Progenitor cell of endocrine pancreas (in vitro differentiated cells): ENCODE results near the gene DRC7. TPM values are rescaled to one million over a fixed set of nuclear protein-coding genes. Genes with fewer than 3 reads are reported as not detected.

ENCODE experiments used
- DNase-seq: peaks from one replicate; pipeline ENCODE4 v3.0.0; 2021; ENCODE audit warnings: low spot score; ENCODE audit not compliant: unreplicated experiment
- H3K27ac Mint-ChIP-seq: 2 replicates; pipeline ENCODE4 v1.8.0; 2021; ENCODE audit warnings: mild to moderate bottlenecking, moderate library complexity, mixed read lengths
- H3K27me3 Mint-ChIP-seq: 2 replicates; pipeline ENCODE4 v1.8.0; 2021; ENCODE audit warnings: mixed read lengths
- H3K36me3 Mint-ChIP-seq: 2 replicates; pipeline ENCODE4 v1.8.0; 2022; ENCODE audit warnings: mixed read lengths; ENCODE audit not compliant: insufficient read depth
- H3K4me1 Mint-ChIP-seq: 2 replicates; pipeline ENCODE4 v1.8.0; 2021; ENCODE audit warnings: low read depth, mixed read lengths
- H3K4me3 Mint-ChIP-seq: 2 replicates; pipeline ENCODE4 v1.8.0; 2021; ENCODE audit warnings: low read depth, mild to moderate bottlenecking, moderate library complexity, mixed read lengths
- H3K9me3 Mint-ChIP-seq: 2 replicates; pipeline ENCODE4 v1.8.0; 2021; ENCODE audit warnings: low read depth, mixed read lengths
- total RNA-seq: library from RNA; stranded (reverse); gene quantifications from 2 replicates; pipeline ENCODE4 v1.2.1, GENCODE V29; 2021
- TF ChIP-seq, protein P1 (sequence below): fragments of 200-600 bp; sonication (generic); IDR thresholded peaks from one replicate; pipeline ENCODE4 v1.5.0; 2021; ENCODE audit warnings: antibody characterized with exemption, mild to moderate bottlenecking; ENCODE audit not compliant: unreplicated experiment

DRC7 gene
- total RNA-seq, 1 donor from 2014 or later = 6.8 TPM

DNA sequence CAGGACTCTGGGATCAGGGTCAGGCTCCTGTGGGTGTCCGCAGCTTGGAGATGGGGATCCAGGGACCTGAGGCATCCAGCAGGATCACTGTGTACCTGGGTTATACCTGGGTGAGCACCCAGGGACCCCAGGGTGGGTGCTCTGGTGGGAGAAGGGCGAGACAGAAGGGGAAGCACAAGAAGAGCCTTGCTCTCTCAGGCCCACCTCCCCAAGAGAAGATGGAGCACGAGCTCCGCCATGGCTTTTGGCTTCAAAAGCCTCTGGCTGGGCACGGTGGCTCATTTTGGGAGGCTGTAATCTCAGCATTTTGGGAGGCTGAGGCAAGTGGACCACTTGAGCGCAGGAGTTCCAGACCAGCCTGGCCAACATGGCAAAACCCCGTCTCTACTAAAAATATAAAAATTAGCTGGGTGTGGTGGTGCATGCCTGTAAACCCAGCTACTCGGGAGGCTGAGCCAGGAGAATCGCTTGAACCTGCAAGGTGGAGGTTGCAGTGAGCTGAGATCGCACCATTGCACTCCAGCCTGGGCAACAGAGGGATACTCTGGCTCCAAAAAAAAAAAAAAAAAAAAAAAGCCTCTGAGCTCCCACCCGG is 8.9 kb downstream of the DRC7 start:
- H3K36me3 Mint-ChIP-seq = no peaks in the 10 kb centered on the region
- TF ChIP-seq, protein P1, sequence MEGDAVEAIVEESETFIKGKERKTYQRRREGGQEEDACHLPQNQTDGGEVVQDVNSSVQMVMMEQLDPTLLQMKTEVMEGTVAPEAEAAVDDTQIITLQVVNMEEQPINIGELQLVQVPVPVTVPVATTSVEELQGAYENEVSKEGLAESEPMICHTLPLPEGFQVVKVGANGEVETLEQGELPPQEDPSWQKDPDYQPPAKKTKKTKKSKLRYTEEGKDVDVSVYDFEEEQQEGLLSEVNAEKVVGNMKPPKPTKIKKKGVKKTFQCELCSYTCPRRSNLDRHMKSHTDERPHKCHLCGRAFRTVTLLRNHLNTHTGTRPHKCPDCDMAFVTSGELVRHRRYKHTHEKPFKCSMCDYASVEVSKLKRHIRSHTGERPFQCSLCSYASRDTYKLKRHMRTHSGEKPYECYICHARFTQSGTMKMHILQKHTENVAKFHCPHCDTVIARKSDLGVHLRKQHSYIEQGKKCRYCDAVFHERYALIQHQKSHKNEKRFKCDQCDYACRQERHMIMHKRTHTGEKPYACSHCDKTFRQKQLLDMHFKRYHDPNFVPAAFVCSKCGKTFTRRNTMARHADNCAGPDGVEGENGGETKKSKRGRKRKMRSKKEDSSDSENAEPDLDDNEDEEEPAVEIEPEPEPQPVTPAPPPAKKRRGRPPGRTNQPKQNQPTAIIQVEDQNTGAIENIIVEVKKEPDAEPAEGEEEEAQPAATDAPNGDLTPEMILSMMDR = no peak
- H3K27ac Mint-ChIP-seq = peak overlapping the region; percentile 93
- no peak overlapping the region for H3K4me3 Mint-ChIP-seq
- H3K4me1 Mint-ChIP-seq = peaks cover 37% of the 10 kb centered on the region
- H3K9me3 Mint-ChIP-seq = no peaks in the 10 kb centered on the region
- no peak for DNase-seq
- H3K27me3 Mint-ChIP-seq = no peaks in the 10 kb centered on the region

DNA sequence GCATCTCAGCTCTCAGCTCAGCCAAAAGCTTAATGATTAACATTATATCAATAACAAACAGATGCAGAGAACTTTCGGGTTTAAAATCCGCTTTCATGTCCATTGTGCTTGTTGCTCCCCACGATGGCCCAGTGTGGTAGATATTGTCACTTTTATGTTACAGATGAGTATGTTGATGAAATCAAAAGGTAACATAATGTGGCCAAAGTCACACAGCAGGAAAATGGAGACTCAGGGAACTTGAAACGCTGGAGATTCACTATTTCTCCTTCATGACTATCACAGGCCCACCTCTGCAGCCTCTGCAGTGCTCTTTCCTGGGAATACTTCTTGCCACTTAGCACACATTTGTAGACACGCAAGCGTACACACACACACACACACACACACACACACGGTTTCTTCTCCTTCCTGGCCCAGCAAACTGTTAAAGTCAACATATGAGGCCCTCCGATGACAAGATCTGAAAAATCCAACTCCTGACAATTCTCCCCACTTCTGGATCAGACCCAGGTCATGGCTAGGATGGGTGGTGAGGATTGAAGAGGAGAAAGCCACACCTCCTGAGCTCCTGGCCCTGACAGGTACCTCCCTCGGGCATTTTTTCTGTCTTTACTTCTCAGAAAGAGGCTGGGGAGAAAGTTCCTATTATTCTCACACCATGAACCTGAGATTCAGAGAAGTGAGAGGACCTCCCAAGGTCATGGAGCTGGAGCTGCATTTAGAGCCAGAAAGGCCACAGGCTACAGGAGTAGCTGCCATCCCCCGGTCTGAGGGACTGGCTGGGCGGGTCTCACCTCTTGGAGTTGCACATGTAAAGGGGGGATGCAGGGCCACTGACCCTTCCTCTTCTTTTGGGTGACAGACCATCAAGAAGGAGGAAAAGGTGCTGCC is 9.7 kb downstream of the DRC7 start:
- TF ChIP-seq, protein P1 = no peak
- Mint-ChIP-seq H3K4me1 (peaks cover 35% of the 10 kb centered on the region), H3K9me3 (no peaks in the 10 kb centered on the region), H3K36me3 (no peaks in the 10 kb centered on the region), H3K27me3 (no peaks in the 10 kb centered on the region), H3K4me3 (peak overlapping the region; percentile 1), H3K27ac (peak overlapping the region; percentile 88)
- no peak for DNase-seq

DNA sequence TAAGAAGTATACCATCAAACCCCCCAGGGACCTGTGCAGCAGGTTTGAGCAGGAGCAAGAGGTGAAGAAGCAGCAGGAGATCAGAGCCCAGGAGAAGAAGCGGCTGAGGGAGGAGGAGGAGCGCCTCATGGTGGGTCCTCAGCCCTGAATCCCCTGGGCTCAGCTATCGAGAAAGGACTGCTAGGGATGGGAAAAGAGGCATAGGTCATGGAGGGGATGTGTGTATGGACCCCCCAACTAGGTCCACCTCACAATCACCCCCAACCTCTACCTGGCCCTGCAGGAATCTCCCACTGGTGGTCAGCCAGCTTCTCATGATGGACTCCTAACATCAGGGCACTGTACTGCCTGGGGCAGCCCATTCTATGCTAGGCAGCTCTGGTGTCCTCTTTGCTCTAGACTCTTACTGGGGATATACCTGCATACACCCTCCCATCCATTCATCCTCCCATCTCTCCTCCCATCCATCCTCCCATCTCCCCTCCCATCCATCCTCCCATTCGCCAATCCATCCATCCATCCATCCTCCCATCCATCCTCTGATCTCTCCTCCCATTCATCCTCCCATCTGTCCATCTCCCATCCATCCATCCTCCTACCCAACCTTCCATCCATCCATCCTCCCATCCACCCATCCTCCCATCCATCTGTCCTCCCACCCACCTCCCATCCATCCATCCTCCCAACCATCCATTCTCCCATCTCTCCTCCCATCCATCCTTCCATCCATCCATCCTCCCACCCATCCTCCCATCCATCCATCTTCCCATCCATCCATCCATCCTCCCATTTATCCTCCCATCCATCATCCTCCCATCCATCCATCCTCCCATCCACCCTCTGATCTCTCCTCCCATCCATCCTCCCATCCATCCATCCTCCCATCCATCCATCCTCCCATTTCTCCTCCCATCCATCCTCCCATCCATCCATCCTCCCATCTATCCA is 10.6 kb downstream of the DRC7 start:
- Mint-ChIP-seq H3K27me3 (no peaks in the 10 kb centered on the region), H3K4me3 (no peak overlapping the region), H3K36me3 (no peaks in the 10 kb centered on the region), H3K4me1 (peaks cover 33% of the 10 kb centered on the region), H3K9me3 (no peaks in the 10 kb centered on the region), H3K27ac (peak overlapping the region; percentile 88)
- DNase-seq = no peak
- TF ChIP-seq, protein P1 = no peak

DNA sequence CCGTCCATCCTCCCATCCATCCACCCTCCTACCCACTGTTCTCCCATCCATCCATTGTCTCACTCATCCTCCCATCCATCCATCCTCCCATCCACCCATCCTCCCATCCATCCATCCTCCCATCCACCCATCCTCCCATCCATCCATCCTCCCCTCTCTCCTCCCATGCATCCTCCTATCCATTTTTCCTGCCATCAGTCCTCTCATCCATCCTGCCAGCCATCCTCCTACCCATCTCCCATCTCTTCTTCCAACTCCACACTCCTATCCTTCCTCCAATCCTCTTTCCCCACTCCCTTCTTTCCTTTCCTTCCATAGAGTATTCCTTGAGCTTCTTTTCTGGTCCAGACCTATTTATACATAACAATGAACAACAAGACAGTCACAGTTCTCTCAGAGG is 12.1 kb downstream of the DRC7 start:
- Mint-ChIP-seq H3K27me3 (no peaks in the 10 kb centered on the region), H3K4me1 (peaks cover 24% of the 10 kb centered on the region), H3K9me3 (no peaks in the 10 kb centered on the region), H3K27ac (no peak overlapping the region), H3K36me3 (no peaks in the 10 kb centered on the region), H3K4me3 (no peak overlapping the region)
- TF ChIP-seq, protein P1 = no peak
- DNase-seq = no peak

DNA sequence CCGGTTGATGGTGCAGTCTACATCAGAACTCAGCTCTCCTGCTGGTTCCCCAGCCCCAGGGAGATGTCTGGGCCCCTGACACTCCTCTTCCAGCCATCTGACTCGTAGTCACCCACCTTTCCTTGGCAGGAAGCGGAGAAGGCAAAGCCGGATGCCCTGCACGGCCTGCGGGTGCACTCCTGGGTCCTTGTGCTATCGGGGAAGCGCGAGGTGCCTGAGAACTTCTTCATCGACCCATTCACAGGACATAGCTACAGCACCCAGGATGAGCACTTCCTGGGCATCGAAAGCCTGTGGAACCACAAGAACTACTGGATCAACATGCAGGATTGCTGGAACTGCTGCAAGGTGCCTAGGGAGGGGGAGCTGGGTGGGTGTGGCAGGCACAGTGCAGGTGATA is 12.7 kb downstream of the DRC7 start:
- no peaks in the 10 kb centered on the region for H3K27me3 Mint-ChIP-seq
- H3K36me3 Mint-ChIP-seq = no peaks in the 10 kb centered on the region
- H3K9me3 Mint-ChIP-seq = no peaks in the 10 kb centered on the region
- TF ChIP-seq, protein P1 = no peak
- peaks cover 18% of the 10 kb centered on the region for H3K4me1 Mint-ChIP-seq
- no peak overlapping the region for H3K27ac Mint-ChIP-seq
- DNase-seq = no peak
- no peak overlapping the region for H3K4me3 Mint-ChIP-seq
